Inflammatory macrophage (primary cell): ENCODE results near the gene CATSPER1.
A peak's percentile ranks its signal among the peaks of the same experiment; 100 is the strongest.

Source experiments
- DNase-seq, 2 donors: peaks; one replicate each; pipeline ENCODE4 v3.0.0-alpha.2; 2020 to 2022
- total RNA-seq, 18 experiments: gene quantifications; one replicate each; lab custom pipeline; 2026; ENCODE audit warnings: mixed read lengths in 6 of 18, inconsistent platforms in 2 of 18; lab: John Stamatoyannopoulos, UW

CATSPER1 gene
- total RNA-seq: 1.0 to 9.0 (median 5.4) reads per million in 18 experiments

- no peak for DNase-seq
Measured at GRCh38 chr11:66026017-66026529, at the start of gene CATSPER1. TSS of gene CATSPER1 (minus strand) at chr11:66026479. CDS start at chr11:66026379, 100 bp downstream.

DNA sequence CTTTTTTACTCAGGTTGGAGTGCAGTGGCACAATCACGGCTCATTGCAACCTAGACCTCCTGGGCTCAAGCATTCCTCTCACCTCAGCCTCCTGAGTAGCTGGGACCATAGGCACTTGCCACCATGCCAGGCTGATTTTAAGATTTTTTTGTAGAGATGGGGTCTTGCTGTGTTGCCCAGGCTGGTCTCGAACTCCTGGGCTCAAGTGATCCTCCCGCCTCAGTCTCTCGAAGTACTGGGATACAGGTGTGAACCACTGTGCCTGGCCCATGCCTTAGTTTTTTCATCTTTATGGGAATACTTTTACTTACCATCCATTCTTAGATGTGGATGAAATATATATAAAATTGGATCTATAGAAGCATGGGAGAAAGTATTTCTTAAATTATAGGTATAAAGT, 49.0 kb upstream of the CATSPER1 start:
- no peak for DNase-seq

DNA sequence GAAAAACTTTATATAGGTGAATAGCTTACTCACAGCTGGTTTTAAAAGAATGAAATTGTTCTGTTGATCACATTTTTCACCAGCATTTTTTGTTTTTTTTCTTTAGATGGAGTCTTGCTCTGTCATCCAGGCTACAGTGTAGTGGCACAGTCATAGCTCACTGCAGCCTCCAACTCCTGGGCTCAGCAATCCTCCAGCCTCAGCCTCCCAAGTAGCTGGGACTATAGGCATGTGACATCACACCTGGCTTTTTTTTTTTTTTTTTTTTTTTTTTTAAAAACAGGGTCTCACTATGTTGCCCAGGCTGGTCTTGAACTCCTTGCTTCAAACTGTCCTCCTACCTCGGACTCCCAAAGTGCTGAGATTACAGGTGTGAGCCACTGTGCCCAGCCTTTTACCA, 47.4 kb upstream of the CATSPER1 start:
- no peak for DNase-seq

DNA sequence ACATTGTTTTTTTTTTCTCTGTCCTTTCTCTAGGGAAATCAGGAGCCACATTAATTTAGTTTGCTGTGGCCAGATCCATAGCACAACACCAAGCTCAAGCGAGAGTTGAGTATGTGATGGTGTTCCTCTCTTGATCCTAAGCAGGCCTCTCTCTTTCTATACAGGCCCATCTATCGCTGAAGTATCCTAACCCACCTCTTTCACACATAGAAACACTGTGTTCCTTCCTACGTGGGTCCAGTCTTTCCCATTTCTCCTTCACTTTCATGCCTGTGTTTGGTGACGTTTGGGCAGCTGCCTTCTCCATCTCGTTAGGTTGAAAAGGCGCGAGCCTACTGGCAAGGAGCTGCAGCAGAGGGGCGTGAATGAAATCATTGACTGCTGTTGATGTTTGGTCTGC, 46.2 kb upstream of the CATSPER1 start:
- no peak for DNase-seq

DNA sequence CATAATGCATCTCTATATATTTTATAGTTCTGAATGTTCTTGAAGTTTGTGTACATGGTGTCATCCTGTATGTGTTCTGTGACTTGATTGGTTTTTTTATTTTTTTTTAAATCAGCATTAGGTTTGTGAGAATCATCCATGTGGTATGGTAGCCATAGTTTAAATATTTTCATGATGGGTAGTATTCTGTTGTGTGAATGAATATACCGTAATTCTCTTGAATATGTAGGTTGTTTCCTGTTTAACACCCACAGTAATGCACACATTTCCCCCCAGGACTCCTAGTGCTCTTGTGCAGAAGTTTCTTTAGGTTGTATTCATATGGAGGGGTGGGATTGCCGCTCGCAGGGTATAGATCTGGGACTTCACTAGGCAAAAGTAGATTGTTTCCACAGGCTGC, 45.8 kb upstream of the CATSPER1 start:
- DNase-seq: no peak

DNA sequence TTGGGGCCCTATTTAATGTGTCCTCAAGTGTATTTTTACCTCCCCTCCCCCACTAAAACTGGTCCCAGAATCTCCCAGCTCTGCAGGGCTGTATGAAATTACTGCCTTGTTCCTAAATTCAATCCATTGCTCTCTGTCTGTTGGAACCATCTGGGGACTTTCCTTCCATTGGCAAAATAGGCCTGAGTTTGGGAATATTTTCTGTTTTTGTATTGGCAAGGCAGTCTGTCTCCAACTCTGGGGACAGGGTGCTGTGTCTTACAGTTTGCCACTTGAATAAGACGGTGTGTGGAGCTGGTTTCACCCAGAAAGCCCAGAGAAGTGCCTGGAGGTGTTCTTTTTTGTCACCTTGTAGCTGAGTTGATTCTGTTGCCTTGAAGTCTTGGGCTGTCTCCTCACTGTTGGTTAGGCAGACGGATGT, 45.1 kb upstream of the CATSPER1 start:
- DNase-seq: no peak

DNA sequence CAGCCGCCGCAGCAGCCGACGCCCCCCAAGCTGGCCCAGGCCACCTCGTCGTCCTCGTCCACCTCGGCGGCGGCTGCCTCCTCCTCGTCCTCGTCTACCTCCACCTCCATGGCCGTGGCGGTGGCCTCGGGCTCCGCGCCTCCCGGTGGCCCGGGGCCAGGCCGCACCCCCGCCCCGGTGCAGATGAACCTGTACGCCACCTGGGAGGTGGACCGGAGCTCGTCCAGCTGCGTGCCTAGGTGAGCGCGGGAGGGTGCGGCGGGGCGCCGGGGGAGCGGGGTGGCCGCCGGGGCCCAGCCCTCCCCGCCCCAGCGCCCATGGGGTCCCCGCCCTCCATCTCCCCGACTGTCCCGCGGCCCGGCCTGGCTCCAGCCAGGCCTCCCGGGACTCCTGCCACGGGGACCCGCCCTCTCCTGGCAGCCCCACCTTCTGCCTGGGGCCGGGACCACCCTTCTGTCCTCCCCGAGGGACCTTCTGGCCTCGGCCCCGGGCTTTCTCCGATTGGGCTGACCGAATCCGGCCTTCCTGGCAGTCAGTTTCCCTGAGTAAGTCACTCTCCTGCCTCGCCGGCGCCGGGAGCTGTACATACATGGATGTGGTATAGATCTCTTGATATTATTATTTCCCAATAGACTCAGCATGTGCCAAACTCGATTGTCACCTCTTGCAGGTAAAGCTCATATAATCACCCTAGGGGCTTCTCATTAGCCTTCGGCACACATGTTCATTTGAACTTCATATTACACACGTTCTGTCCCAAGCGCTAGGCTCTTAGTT, 44.5 kb upstream of the CATSPER1 start:
- no peak for DNase-seq

- DNase-seq: peak; percentile 70 to 85
Measured at GRCh38 chr11:66069715-66070603, 43.7 kb upstream of the CATSPER1 start, which contains the start of gene PACS1. TSS of gene PACS1 (plus strand) at chr11:66070272. CDS start at chr11:66070487, 215 bp downstream.

- peak; percentile 90 to 95 for DNase-seq
Measured at GRCh38 chr11:66068923-66069714, 42.8 kb upstream of the CATSPER1 start.

- DNase-seq: peak; percentile 61 to 65
Measured at GRCh38 chr11:66068154-66068821, 42.0 kb upstream of the CATSPER1 start.

GRCh38 chr11:66067640-66068039, 41.4 kb upstream of the CATSPER1 start:
- no peak for DNase-seq

- peak; percentile 20 to 36 for DNase-seq
Measured at GRCh38 chr11:66066751-66067150, 40.5 kb upstream of the CATSPER1 start.

GRCh38 chr11:66064571-66064970, 38.3 kb upstream of the CATSPER1 start:
- DNase-seq: no peak

GRCh38 chr11:66063900-66064299, 37.6 kb upstream of the CATSPER1 start:
- no peak for DNase-seq

- DNase-seq: no peak
Measured at GRCh38 chr11:66062408-66062807, 36.1 kb upstream of the CATSPER1 start.

- no peak for DNase-seq
Measured at GRCh38 chr11:66061268-66061667, 35.0 kb upstream of the CATSPER1 start.

DNA sequence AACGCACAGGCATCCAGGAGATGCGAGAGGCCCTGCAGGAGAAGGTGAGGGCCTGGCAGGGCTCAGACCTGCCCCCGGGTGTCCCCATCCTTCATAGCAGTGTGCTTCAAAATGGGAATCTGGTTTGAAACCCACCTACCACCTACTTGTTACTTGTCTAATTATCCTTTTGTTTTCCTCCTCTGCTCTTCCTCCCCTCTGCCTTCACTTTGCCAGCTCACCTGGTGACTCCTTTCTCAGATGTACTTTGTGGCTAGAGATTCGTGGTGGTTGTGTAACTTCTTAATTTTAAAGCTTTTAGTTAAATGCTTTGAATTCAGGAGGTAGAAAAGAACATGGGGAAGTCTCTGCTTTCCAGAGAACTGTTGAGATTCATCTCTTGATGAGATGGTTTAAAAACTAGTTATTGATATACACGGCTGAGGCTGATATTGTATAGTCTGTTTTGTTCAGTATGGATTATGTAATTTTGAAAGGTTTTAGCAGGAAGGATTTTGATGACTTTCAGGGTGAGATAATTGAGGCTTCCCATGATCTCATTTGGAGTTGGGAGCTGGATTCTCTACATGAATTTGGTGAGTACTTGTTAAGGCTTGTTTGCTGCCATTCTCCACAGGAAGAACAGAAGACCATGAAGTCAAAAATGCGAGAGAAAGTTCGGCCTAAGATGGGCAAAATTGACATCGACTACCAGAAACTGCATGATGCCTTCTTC, 33.8 kb upstream of the CATSPER1 start:
- DNase-seq: no peak

DNA sequence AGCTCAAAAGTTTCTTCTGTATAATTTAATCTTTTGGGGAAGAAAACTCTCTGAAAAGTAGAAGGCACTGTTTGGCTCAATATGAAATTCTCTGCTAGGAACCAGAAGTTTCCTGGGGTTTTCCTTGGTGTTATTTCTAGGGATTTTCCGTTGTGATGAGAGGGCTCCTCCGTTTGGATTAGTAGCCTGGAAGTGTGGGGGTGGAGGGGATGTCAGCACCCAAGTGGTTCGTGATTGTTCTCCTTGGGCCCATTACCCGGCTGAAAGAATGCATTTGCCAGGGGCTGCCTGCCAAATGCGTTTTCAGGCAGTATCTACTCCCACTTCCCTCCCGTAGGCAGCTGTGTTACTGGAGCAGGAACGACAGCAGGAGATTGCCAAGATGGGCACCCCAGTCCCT, 30.2 kb upstream of the CATSPER1 start:
- no peak for DNase-seq

DNA sequence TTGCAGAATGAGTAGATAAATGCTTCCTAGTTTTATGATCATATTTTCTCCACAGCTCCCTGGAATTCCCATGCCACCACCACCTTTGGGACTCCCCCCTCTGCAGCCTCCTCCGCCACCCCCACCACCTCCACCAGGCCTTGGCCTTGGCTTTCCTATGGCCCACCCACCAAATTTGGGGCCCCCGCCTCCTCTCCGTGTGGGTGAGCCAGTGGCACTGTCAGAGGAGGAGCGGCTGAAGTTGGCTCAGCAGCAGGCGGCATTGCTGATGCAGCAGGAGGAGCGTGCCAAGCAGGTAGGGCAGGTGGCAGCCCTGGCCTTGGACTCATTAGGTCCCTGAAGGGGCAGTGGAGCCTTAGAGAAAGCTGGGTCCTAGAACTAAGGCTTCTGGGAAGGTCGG, 28.7 kb upstream of the CATSPER1 start:
- no peak for DNase-seq

- DNase-seq: no peak
Measured at GRCh38 chr11:66052664-66052982, 26.3 kb upstream of the CATSPER1 start.
